ENCODE measurements around the gene SMC2.

SMC2 gene

DNA sequence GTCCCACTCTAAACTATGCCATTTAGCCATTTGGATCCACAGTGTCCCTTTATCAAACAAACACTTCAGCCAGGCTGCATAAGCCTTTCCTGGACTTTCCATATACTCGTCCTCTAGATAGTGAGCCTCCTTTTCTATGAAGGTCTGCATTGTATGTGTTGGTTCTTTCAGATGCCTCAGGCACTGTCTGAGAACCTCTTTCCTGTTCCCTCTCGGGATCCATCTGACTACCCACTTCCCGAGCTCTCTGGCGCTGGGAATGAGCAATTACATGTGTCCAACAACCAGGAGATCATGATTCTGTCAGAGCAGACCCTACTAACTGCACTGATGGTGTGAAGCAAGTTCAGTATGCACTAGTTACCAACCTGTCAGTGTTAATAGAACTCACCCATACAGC is 14.2 kb downstream of the SMC2 start:
- no peak for DNase-seq

GRCh38 chr9:104110509-104110908 is 16.4 kb downstream of the SMC2 start:
- DNase-seq = no peak

GRCh38 chr9:104118916-104119315 is 24.8 kb downstream of the SMC2 start:
- no peak for DNase-seq

- no peak for DNase-seq
These were observed 26.9 kb downstream of the SMC2 start for GRCh38 chr9:104121022-104121421.

DNA sequence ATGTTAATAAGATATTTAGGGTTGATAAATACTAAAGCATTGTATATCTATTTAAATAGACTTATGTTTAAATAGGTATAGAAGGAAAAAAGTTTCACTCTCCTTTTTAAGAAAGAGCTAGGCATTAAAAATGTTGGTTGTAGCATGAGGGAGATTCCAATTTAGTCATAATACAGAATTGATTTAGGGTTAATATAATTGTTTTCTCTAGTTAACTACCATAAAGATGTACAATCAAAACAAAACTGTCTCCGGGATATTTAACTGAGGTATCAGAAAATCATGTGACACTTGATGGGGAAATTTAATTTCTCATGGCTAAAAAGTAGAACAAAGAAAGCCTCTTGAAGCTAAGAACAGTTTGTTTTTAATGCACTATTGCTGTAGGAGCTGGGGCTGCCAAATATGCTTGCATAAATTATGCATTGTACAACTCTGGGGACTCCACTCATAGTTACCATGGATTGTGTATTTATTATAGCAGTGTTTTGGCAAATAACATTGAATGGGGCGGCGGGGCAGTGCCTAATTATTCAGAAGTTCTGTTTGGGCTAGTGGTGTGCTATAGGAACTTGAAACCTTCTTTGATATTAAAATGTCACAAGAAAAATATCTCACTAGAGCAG is 44.2 kb downstream of the SMC2 start:
- DNase-seq = no peak

DNA sequence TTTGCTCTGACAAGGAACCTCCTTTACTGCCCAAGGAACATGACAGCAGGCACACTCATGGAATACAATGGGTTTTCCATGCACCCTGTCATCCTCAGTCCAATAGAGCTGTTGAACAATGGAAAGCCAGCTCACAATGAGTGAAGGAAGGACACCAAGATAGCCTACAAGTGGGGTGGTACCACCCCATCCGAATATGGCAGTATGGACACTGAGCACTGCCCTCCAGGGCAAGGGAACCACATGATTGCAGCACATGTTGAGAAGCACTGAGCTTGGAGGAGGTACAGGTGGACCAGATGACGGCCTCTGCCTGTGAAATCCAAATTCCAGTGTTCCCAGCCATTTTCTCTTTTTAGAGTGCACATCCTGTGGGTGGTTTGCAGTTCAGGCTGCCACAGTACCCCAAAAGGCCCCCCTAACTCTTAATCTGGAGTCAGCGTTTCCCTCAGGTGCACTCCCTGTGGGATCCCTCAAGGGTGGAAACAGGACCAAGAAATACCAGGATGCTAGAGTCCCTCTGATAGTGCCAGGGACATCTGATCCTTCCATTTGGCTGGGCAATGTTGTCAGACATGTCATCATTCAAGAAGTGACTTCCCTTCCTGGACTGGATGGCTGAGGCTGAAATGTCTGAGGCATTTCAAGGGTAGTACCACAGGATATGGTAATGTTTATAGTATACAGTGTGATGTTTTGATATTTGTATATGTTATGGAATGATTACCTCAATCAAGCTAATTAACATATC is 48.9 kb downstream of the SMC2 start:
- DNase-seq = no peak

- no peak for DNase-seq
These were observed 49.4 kb downstream of the SMC2 start for GRCh38 chr9:104143550-104143910.

- no peak for DNase-seq
These were observed 50.2 kb downstream of the SMC2 start for GRCh38 chr9:104144336-104144735.

- DNase-seq = no peak
These were observed 79.0 kb downstream of the SMC2 start for GRCh38 chr9:104173067-104173466.

- DNase-seq = peak; percentile 43
These were observed 83.0 kb downstream of the SMC2 start for GRCh38 chr9:104177003-104177611.

DNA sequence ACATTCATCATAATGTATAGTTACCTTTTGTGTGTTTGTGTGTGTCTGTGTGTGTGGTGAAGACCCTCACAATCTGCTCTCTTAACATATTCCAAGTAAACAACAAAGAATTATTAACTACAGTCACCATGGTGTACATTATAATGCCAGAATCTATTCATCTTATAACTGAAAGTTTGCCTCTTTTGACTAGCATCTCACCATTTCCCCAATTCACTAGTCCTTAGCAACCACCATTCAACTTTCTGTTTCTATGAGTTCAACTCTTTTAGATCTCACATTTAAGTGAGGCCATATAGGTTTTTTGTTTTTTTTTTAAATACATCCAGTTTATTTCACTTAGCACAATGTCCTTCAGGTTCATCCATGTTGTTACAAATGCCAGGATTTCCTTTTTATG is 83.6 kb downstream of the SMC2 start:
- no peak for DNase-seq

All from DMS153 (cell line).